CD4-positive, alpha-beta T cell (primary cell): ENCODE measurements around the gene ESR1. TPM values are rescaled to one million over a fixed set of nuclear protein-coding genes. Genes with fewer than 3 reads are reported as not detected.

Experiments
- ATAC-seq: fragments of 200-7000 bp; cut with Tn5 transposase; one replicate; pipeline ENCODE4 v1.10.0; 2022; ENCODE audit warnings: mild to moderate bottlenecking; ENCODE audit not compliant: poor library complexity
- CTCF ChIA-PET: fragments of 350-600 bp; sonication (Branson Sonifier 250); formaldehyde crosslinking; loops from one replicate; lab custom pipeline; 2021; ENCODE audit warnings: antibody characterized with exemption, inconsistent platforms; lab: Charles Lee
- POLR2A ChIA-PET: fragments of 350-600 bp; sonication (Branson Sonifier 250); formaldehyde crosslinking; loops from one replicate; lab custom pipeline; 2021; ENCODE audit warnings: antibody characterized with exemption, inconsistent platforms; lab: Charles Lee
- DNase-seq, 14 experiments: peaks; one replicate each; pipeline ENCODE4 v3.0.0-alpha.2; 2013 to 2020; ENCODE audit warnings: mixed read lengths in 2 of 14
- H3K27ac ChIP-seq, 2 donors: one replicate each; pipeline versions ENCODE4 v1.5.1 to v1.7.0; 2013; ENCODE audit warnings: low read length in 2 of 2, low read depth in 1 of 2, mild to moderate bottlenecking in 1 of 2
- H3K27me3 ChIP-seq, 2 experiments: 1 replicate in 1 of 2; 2 replicates in 1 of 2; pipeline versions ENCODE4 v1.6.1 to v1.7.0; 2013; ENCODE audit warnings: low read length in 2 of 2, control low read depth in 1 of 2, mild to moderate bottlenecking in 1 of 2, moderate library complexity in 1 of 2; ENCODE audit not compliant: insufficient read depth in 2 of 2, control insufficient read depth in 1 of 2
- H3K36me3 ChIP-seq: one replicate; pipeline ENCODE4 v1.6.1; 2013; ENCODE audit warnings: low read length, control low read depth; ENCODE audit not compliant: insufficient read depth
- H3K4me1 ChIP-seq: one replicate; pipeline ENCODE4 v1.6.1; 2013; ENCODE audit warnings: low read length, control low read depth; ENCODE audit not compliant: insufficient read depth
- H3K4me3 ChIP-seq: one replicate; pipeline ENCODE4 v1.5.1; 2013; ENCODE audit warnings: mild to moderate bottlenecking, low read length, moderate library complexity
- H3K9me3 ChIP-seq, 2 experiments: 1 replicate in 1 of 2; 2 replicates in 1 of 2; pipeline versions ENCODE4 v1.6.1 to v1.7.0; 2013; ENCODE audit warnings: low read length in 2 of 2, mild to moderate bottlenecking in 2 of 2, control low read depth in 1 of 2, moderate library complexity in 1 of 2; ENCODE audit not compliant: control insufficient read depth in 1 of 2, insufficient read depth in 1 of 2
- H3K27ac Mint-ChIP-seq: one replicate; pipeline ENCODE4 v1.8.0; 2020; ENCODE audit warnings: mixed read lengths
- H3K27me3 Mint-ChIP-seq: one replicate; pipeline ENCODE4 v1.8.0; 2021; ENCODE audit warnings: mixed read lengths
- H3K36me3 Mint-ChIP-seq: one replicate; pipeline ENCODE4 v1.8.0; 2021; ENCODE audit warnings: low read depth, mixed read lengths
- H3K4me1 Mint-ChIP-seq: one replicate; pipeline ENCODE4 v1.8.0; 2021; ENCODE audit warnings: low read depth, mixed read lengths
- H3K4me3 Mint-ChIP-seq: one replicate; pipeline ENCODE4 v1.8.0; 2020; ENCODE audit warnings: mild to moderate bottlenecking, mixed read lengths
- H3K9me3 Mint-ChIP-seq: one replicate; pipeline ENCODE4 v1.8.0; 2020; ENCODE audit warnings: mixed read lengths
- intact Hi-C, 2 experiments: fragments of 100-400 bp; cut with DNase I in 1 of 2; cut with micrococcal nuclease in 1 of 2; formaldehyde crosslinking; loops; one replicate each; pipeline versions ENCODE4 v1.15.1 to v1.9.0; 2023 to 2025; cut with DNase I, micrococcal nuclease
- total RNA-seq, 174 experiments: library from RNA in 2 of 174; stranded (reverse) in 2 of 174; gene quantifications; one replicate each; pipeline ENCODE4 v1.2.3 and lab custom pipeline; 2021 to 2026
- TF ChIP-seq, protein P1 (sequence below): fragments of 200-600 bp; IDR thresholded peaks from one replicate; pipeline ENCODE4 v1.8.0; 2022; ENCODE audit warnings: antibody characterized with exemption, mild to moderate bottlenecking

The ESR1 gene
- total RNA-seq, 2 experiments from 2014 or later, result 2.6 to 2.8 TPM

DNA sequence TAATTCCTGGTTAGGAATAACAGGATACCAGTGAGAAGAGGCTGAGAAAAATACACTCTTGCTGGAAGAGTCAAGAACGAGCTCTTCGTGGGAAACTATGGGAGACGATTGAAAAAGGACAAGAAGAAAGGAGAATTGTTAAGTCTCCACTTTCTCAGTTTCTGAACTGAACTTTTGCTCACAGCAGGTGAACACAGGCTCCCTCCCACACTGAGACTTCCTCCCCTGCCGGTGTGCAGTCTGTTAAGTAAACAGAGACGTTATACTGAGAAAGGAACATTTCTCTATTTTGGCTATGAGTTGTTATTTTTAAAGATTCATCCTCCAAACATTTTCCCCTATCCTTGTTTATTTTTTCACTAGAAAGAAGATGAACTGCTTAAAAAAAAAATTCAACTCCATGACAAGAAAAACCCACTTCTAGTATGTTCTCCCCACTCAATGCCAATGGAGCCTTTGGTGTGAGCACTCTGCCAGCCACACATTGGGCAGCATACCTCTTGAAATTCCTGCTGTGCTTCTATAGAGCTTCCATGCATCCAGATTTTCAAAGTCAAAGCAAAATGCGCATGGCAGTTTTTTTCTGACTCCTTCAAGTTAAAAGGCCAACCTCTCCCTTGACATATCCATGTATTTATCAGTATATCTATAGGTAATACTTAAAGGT lies 250.5 kb downstream of the ESR1 start:
- Histone ChIP-seq H3K27ac (no peak overlapping the region), H3K36me3 (no peaks in the 10 kb centered on the region), H3K4me3 (no peak overlapping the region), H3K27me3 (no peaks in the 10 kb centered on the region), H3K4me1 (no peaks in the 10 kb centered on the region), H3K9me3 (no peaks in the 10 kb centered on the region)
- no peaks in the 10 kb centered on the region for H3K36me3 Mint-ChIP-seq
- H3K4me3 Mint-ChIP-seq, result no peak overlapping the region
- DNase-seq, result no peak
- H3K4me1 Mint-ChIP-seq, result no peaks in the 10 kb centered on the region
- TF ChIP-seq, protein P1, sequence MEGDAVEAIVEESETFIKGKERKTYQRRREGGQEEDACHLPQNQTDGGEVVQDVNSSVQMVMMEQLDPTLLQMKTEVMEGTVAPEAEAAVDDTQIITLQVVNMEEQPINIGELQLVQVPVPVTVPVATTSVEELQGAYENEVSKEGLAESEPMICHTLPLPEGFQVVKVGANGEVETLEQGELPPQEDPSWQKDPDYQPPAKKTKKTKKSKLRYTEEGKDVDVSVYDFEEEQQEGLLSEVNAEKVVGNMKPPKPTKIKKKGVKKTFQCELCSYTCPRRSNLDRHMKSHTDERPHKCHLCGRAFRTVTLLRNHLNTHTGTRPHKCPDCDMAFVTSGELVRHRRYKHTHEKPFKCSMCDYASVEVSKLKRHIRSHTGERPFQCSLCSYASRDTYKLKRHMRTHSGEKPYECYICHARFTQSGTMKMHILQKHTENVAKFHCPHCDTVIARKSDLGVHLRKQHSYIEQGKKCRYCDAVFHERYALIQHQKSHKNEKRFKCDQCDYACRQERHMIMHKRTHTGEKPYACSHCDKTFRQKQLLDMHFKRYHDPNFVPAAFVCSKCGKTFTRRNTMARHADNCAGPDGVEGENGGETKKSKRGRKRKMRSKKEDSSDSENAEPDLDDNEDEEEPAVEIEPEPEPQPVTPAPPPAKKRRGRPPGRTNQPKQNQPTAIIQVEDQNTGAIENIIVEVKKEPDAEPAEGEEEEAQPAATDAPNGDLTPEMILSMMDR, result no peak
- no peak for ATAC-seq
- no peak overlapping the region for H3K27ac Mint-ChIP-seq
- POLR2A ChIA-PET, result no interaction called here
- H3K9me3 Mint-ChIP-seq, result no peaks in the 10 kb centered on the region
- CTCF ChIA-PET, result no interaction called here
- no peaks in the 10 kb centered on the region for H3K27me3 Mint-ChIP-seq
- intact Hi-C loops, result no loop called here

DNA sequence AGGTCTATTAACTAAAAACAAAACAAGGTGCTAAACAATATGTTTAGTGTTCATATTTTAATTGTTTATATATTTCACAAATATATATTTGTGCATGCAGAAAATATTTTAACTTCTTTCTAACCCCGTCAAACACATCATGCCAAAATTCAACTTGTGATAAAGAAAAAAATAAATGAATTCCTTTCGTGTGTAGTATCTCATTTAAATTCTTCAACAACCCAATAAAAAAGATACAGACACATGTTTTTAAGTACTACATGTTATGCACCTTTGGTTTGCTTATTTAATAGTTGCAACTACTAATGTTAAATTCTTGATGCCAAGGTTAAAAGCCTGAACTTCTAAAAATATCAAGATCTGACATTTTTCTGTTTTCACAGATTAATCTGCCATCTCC lies 252.4 kb downstream of the ESR1 start:
- Histone ChIP-seq H3K27me3 (no peaks in the 10 kb centered on the region), H3K36me3 (no peaks in the 10 kb centered on the region), H3K4me3 (no peak overlapping the region), H3K27ac (no peak overlapping the region), H3K9me3 (no peaks in the 10 kb centered on the region), H3K4me1 (no peaks in the 10 kb centered on the region)
- Mint-ChIP-seq H3K27ac (no peak overlapping the region), H3K27me3 (no peaks in the 10 kb centered on the region), H3K4me1 (no peaks in the 10 kb centered on the region), H3K9me3 (no peaks in the 10 kb centered on the region), H3K4me3 (no peak overlapping the region), H3K36me3 (no peaks in the 10 kb centered on the region)
- TF ChIP-seq, protein P1, result no peak
- ChIA-PET CTCF (no interaction called here), POLR2A (interaction anchor here (0.7 kb wide), 1 partner anchor 67 kb away, joined by 3 read pairs; no protein-coding TSS in a partner anchor)
- intact Hi-C loops, result loop anchor here in 1 of 2 experiments (10.0 kb wide), 1 partner anchor 555 kb away; no protein-coding TSS in a partner anchor
- DNase-seq (no peak), ATAC-seq (no peak)

DNA sequence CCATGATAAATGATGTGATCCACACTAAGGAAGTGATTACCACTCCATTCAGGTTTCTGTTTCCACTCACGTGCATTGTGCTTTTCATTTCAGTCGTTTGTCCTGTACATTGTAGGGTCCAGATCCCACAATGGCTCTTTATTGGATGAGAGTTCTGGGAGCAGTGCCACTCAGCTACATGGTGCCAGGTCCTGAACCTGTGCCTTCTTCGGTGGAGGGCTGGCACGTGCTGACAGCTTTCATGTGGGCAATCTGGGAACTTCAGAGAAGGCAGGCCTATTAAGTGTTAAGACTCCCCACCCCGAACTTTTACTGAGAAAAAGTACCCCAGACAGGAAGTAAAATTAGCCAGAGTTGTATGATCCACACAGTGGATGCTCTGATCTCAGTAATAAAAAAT lies 255.0 kb downstream of the ESR1 start:
- H3K9me3 ChIP-seq, result no peaks in the 10 kb centered on the region

More for the DNA sequence above, 255.0 kb downstream of the ESR1 start:
- Histone ChIP-seq H3K4me3 (no peak overlapping the region), H3K4me1 (no peaks in the 10 kb centered on the region), H3K27ac (no peak overlapping the region), H3K27me3 (no peaks in the 10 kb centered on the region), H3K36me3 (no peaks in the 10 kb centered on the region)
- TF ChIP-seq, protein P1, result no peak
- CTCF ChIA-PET, result no interaction called here
- POLR2A ChIA-PET, result no interaction called here
- ATAC-seq, result no peak
- Mint-ChIP-seq H3K27ac (no peak overlapping the region), H3K9me3 (no peaks in the 10 kb centered on the region), H3K4me3 (no peak overlapping the region), H3K4me1 (no peaks in the 10 kb centered on the region), H3K36me3 (no peaks in the 10 kb centered on the region), H3K27me3 (no peaks in the 10 kb centered on the region)
- no peak for DNase-seq
- intact Hi-C loops, result loop anchor here in 1 of 2 experiments (10.0 kb wide), 1 partner anchor 558 kb away; no protein-coding TSS in a partner anchor
